ENCODE data around the gene DUS3L.

DNA sequence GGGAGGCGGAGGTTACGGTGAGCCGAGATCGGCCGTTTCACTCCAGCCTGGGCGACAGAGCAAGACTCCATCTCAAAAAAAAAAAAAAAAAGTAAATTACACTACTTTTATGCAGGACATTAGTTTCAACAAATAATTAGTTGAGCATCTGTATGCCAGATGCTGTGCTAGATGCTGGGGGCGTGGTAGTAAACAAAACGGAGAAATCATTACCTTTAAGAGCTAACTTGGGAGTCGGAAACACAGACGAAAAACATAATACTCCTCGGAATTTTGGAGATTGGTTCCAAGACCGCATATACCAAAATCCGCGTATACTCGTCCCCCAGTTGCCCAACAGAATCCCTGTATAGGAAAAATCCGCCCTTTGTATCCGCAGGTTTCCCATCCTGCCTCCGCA, 1.3 kb upstream of the DUS3L start:
- no peak for TF ChIP-seq SIN3A (IDR thresholded peaks at IDR 0.05; ENCODE audit: borderline replicate concordance, insufficient read depth, low read length)
- no peak for TF ChIP-seq POLR2AphosphoS5 (IDR thresholded peaks at IDR 0.05; ENCODE audit: low read depth, low read length)
- TF ChIP-seq, protein P1, sequence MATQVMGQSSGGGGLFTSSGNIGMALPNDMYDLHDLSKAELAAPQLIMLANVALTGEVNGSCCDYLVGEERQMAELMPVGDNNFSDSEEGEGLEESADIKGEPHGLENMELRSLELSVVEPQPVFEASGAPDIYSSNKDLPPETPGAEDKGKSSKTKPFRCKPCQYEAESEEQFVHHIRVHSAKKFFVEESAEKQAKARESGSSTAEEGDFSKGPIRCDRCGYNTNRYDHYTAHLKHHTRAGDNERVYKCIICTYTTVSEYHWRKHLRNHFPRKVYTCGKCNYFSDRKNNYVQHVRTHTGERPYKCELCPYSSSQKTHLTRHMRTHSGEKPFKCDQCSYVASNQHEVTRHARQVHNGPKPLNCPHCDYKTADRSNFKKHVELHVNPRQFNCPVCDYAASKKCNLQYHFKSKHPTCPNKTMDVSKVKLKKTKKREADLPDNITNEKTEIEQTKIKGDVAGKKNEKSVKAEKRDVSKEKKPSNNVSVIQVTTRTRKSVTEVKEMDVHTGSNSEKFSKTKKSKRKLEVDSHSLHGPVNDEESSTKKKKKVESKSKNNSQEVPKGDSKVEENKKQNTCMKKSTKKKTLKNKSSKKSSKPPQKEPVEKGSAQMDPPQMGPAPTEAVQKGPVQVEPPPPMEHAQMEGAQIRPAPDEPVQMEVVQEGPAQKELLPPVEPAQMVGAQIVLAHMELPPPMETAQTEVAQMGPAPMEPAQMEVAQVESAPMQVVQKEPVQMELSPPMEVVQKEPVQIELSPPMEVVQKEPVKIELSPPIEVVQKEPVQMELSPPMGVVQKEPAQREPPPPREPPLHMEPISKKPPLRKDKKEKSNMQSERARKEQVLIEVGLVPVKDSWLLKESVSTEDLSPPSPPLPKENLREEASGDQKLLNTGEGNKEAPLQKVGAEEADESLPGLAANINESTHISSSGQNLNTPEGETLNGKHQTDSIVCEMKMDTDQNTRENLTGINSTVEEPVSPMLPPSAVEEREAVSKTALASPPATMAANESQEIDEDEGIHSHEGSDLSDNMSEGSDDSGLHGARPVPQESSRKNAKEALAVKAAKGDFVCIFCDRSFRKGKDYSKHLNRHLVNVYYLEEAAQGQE (IDR thresholded peaks at IDR 0.05; ENCODE audit: insufficient read depth in 1 of 2, low read depth in 2 of 2, low read length in 2 of 2): no peak
- no peak for TF ChIP-seq TAF1 (IDR thresholded peaks at IDR 0.05; ENCODE audit: borderline replicate concordance, insufficient read depth, low read length)
- TF ChIP-seq FOXP2 (optimal IDR thresholded peaks at IDR 0.05; ENCODE audit: borderline replicate concordance, extremely low read depth, extremely low read length, insufficient read depth): no peak
